Erythroblast (primary cell): ENCODE results near the gene FOXP1.

Experiments used
- GATA1 ChIP-seq: IDR thresholded peaks from 2 replicates; pipeline ENCODE4 v1.6.1; 2011; ENCODE audit warnings: low read depth, mild to moderate bottlenecking, control low read depth, low read length, moderate library complexity
- POLR2A ChIP-seq: IDR thresholded peaks from 2 replicates; pipeline ENCODE4 v1.6.1; 2011; ENCODE audit warnings: mild to moderate bottlenecking, low read length

- TF ChIP-seq POLR2A, result no peak
- no peak for TF ChIP-seq GATA1
These were observed 519.1 kb downstream of the FOXP1 start for GRCh38 chr3:71064291-71064955.
